Lower leg skin (tissue), 3 donors: Measurements from ENCODE around the gene UBE2E2.

Experiments
- POLR2A ChIP-seq, 2 donors: fragments of 450-650 bp; IDR thresholded peaks; one replicate each; pipeline ENCODE4 v1.6.1; 2016 to 2017; ENCODE audit warnings: antibody characterized with exemption in 2 of 2, mild to moderate bottlenecking in 1 of 2, moderate library complexity in 1 of 2
- TF ChIP-seq, protein P1 (sequence below), 3 donors: fragments of 450-650 bp; IDR thresholded peaks; one replicate each; pipeline ENCODE4 v1.5.1; 2016; ENCODE audit warnings: antibody characterized with exemption in 3 of 3, mild to moderate bottlenecking in 3 of 3, moderate library complexity in 2 of 3

DNA sequence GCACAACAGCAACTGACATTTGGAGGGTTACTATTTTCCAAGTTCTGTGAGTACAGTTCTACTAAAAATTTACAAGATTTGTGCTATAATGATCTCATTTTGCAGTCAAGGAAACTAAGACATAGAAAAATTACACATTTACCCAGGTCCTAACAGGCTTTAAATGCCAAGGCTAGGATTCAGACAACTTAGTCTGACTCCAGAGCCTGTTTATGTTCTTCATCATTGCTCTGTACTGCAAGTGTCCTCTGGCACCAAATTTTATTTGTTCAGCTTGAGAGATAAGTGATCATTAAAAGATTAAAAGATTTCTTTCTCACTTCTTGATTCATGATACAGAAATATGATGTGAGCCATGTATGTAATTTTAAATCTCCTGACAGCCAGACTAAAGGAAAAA lies 290.8 kb downstream of the UBE2E2 start:
- TF ChIP-seq, protein P1, sequence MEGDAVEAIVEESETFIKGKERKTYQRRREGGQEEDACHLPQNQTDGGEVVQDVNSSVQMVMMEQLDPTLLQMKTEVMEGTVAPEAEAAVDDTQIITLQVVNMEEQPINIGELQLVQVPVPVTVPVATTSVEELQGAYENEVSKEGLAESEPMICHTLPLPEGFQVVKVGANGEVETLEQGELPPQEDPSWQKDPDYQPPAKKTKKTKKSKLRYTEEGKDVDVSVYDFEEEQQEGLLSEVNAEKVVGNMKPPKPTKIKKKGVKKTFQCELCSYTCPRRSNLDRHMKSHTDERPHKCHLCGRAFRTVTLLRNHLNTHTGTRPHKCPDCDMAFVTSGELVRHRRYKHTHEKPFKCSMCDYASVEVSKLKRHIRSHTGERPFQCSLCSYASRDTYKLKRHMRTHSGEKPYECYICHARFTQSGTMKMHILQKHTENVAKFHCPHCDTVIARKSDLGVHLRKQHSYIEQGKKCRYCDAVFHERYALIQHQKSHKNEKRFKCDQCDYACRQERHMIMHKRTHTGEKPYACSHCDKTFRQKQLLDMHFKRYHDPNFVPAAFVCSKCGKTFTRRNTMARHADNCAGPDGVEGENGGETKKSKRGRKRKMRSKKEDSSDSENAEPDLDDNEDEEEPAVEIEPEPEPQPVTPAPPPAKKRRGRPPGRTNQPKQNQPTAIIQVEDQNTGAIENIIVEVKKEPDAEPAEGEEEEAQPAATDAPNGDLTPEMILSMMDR (IDR thresholded peaks at IDR 0.05): no peak
- TF ChIP-seq POLR2A (IDR thresholded peaks at IDR 0.05): no peak
